MM.1S (cell line): ENCODE measurements around the gene S100A3.
A peak's percentile ranks its signal among the peaks of the same experiment; 100 is the strongest.

Source experiments
- DNase-seq: peaks from one replicate; pipeline ENCODE4 v3.0.0-alpha.2; 2015
- H2AFZ ChIP-seq: fragments of 300-600 bp; sonication (generic); 2 replicates; pipeline ENCODE4 v1.6.0; 2016; ENCODE audit warnings: antibody characterized with exemption, low read length
- H3F3A ChIP-seq: fragments of 300-600 bp; sonication (generic); 2 replicates; pipeline ENCODE4 v1.6.1; 2016; ENCODE audit warnings: mild to moderate bottlenecking, antibody characterized with exemption, low read length, moderate library complexity, mixed read lengths; ENCODE audit not compliant: insufficient read depth
- H3K27ac ChIP-seq: fragments of 300-600 bp; sonication (generic); 2 replicates; pipeline ENCODE4 v1.5.1; 2016; ENCODE audit warnings: mild to moderate bottlenecking, low read length
- H3K27me3 ChIP-seq: fragments of 300-600 bp; sonication (generic); replicated peaks from 2 replicates; pipeline ENCODE4 v1.6.0; 2016; ENCODE audit warnings: low read length; ENCODE audit not compliant: insufficient read depth
- H3K36me3 ChIP-seq: fragments of 300-600 bp; sonication (generic); replicated peaks from 2 replicates; pipeline ENCODE4 v1.6.1; 2016; ENCODE audit warnings: mild to moderate bottlenecking, low read length, mixed read lengths; ENCODE audit not compliant: insufficient read depth
- H3K4me1 ChIP-seq: fragments of 300-600 bp; sonication (generic); 2 replicates; pipeline ENCODE4 v1.6.1; 2016; ENCODE audit warnings: low read length, mixed read lengths
- H3K4me2 ChIP-seq: fragments of 300-600 bp; sonication (generic); 2 replicates; pipeline ENCODE4 v1.6.0; 2016; ENCODE audit warnings: low read depth, low read length
- H3K4me3 ChIP-seq: fragments of 300-600 bp; sonication (generic); 2 replicates; pipeline ENCODE4 v1.5.1; 2016; ENCODE audit warnings: low read length, mixed read lengths
- H3K79me2 ChIP-seq: fragments of 300-600 bp; sonication (generic); 2 replicates; pipeline ENCODE4 v1.6.1; 2016; ENCODE audit warnings: mixed run types, low read length, mixed read lengths
- H3K9ac ChIP-seq: fragments of 300-600 bp; sonication (generic); 2 replicates; pipeline ENCODE4 v1.6.1; 2016; ENCODE audit warnings: low read length, mixed read lengths
- H3K9me2 ChIP-seq: fragments of 300-600 bp; sonication (generic); replicated peaks from 2 replicates; pipeline ENCODE4 v1.6.1; 2016; ENCODE audit warnings: mild to moderate bottlenecking, low read length, mixed read lengths; ENCODE audit not compliant: insufficient read depth
- H3K9me3 ChIP-seq: fragments of 300-600 bp; sonication (generic); replicated peaks from 2 replicates; pipeline ENCODE4 v1.6.1; 2016; ENCODE audit warnings: mild to moderate bottlenecking, low read length, mixed read lengths; ENCODE audit not compliant: insufficient read depth
- H4K20me1 ChIP-seq: fragments of 300-600 bp; sonication (generic); 2 replicates; pipeline ENCODE4 v1.6.1; 2016; ENCODE audit warnings: mild to moderate bottlenecking, low read length, moderate library complexity, mixed read lengths; ENCODE audit not compliant: insufficient read depth
- EZH2 ChIP-seq: fragments of 300-600 bp; sonication (generic); optimal IDR thresholded peaks from 2 replicates; pipeline ENCODE3; 2017; ENCODE audit warnings: low read depth, mild to moderate bottlenecking, antibody characterized with exemption, low read length, mixed read lengths
- EZH2phosphoT487 ChIP-seq: fragments of 300-600 bp; sonication (generic); IDR thresholded peaks from 2 replicates; pipeline ENCODE4 v1.6.1; 2018; ENCODE audit warnings: antibody characterized with exemption, low read length
- TF ChIP-seq, protein P1 (sequence below): fragments of 300-600 bp; sonication (generic); IDR thresholded peaks from 2 replicates; pipeline ENCODE4 v1.5.1; 2016; ENCODE audit warnings: antibody characterized with exemption, low read length, mixed read lengths

S100A3 gene

DNA sequence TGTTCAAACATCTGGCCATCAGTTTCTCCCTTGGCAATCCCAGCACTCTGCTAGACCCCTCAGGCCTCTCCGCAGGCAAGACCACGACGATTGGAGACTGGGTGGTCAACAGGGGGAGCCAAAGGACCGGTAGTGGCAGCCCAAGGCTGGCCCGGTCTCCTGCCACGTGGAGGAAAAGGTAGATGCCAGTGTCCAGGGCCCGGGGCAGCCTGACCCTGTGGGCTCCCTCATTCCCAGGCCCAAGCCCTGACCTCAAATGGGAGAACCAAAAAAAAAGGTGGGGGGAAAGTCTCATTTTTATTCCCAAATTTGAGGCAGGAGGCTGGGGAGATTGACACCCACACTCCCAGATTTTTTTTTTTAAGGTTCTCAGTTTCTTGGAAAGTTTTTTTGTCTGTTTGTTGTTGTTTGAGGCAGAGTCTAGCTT is 38.1 kb downstream of the S100A3 start:
- Histone ChIP-seq H3K79me2 (no peaks in the 10 kb centered on the region), H3K9ac (no peak overlapping the region; the same call in 1 of the 2 replicates), H3K4me3 (no peak overlapping the region), H3K27me3 (no peaks in the 10 kb centered on the region), H3K27ac (no peak overlapping the region), H3K4me2 (peak overlapping the region; percentile 8; the same call in 1 of the 2 replicates), H3F3A (peaks cover 3% of the 10 kb centered on the region; the same call in 1 of the 2 replicates), H3K4me1 (peaks cover 3% of the 10 kb centered on the region; the same call in 1 of the 2 replicates), H3K36me3 (no peaks in the 10 kb centered on the region), H3K9me2 (no peaks in the 10 kb centered on the region), H3K9me3 (no peaks in the 10 kb centered on the region), H2AFZ (peak overlapping the region; percentile 47), H4K20me1 (no peaks in the 10 kb centered on the region)
- peak; percentile 84 for DNase-seq
- TF ChIP-seq EZH2phosphoT487 = no peak
- TF ChIP-seq EZH2 = no peak
- TF ChIP-seq, protein P1, sequence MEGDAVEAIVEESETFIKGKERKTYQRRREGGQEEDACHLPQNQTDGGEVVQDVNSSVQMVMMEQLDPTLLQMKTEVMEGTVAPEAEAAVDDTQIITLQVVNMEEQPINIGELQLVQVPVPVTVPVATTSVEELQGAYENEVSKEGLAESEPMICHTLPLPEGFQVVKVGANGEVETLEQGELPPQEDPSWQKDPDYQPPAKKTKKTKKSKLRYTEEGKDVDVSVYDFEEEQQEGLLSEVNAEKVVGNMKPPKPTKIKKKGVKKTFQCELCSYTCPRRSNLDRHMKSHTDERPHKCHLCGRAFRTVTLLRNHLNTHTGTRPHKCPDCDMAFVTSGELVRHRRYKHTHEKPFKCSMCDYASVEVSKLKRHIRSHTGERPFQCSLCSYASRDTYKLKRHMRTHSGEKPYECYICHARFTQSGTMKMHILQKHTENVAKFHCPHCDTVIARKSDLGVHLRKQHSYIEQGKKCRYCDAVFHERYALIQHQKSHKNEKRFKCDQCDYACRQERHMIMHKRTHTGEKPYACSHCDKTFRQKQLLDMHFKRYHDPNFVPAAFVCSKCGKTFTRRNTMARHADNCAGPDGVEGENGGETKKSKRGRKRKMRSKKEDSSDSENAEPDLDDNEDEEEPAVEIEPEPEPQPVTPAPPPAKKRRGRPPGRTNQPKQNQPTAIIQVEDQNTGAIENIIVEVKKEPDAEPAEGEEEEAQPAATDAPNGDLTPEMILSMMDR = peak; percentile 99

DNA sequence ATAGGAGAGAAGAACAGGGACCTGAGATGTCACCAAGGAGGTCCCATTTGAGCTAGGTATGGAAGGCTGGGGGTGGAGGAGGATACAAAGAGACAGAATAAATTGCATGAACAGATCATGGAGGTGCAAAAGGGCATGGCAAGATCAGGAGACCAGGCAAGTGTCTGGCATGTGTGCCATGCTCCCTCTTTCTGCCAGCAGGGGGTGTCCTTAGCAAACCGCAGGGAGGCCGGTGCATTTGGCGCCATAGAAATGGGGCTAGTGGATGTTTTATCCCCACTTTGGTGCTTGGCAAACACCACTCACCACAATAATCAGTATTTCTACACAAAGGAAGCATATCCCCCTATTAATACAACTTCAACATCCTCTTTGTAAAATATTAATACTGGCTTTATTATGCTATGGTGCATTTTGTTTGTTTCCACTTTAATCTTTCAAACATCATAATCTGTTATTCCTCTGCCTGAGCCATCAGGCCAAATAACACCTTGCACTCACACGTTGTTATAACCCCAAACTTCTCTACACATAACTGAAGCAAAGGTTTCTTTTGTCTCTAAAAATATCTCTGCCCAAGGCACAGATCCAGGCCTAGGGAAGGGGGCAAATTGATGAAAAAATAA is 39.2 kb downstream of the S100A3 start:
- no peaks in the 10 kb centered on the region for H3K27me3 ChIP-seq
- H3K4me1 ChIP-seq = peaks cover 3% of the 10 kb centered on the region; the same call in 1 of the 2 replicates
- H4K20me1 ChIP-seq = no peaks in the 10 kb centered on the region
- DNase-seq = peak; percentile 71
- no peak overlapping the region for H3K4me3 ChIP-seq
- H3K79me2 ChIP-seq = no peaks in the 10 kb centered on the region
- TF ChIP-seq, protein P1 = peak; percentile 95
- TF ChIP-seq EZH2phosphoT487 (no peak), EZH2 (no peak)
- peaks cover 3% of the 10 kb centered on the region; the same call in 1 of the 2 replicates for H3F3A ChIP-seq
- H3K9me3 ChIP-seq = no peaks in the 10 kb centered on the region
- no peak overlapping the region for H3K9ac ChIP-seq
- peak overlapping the region; percentile 12; the same call in 1 of the 2 replicates for H2AFZ ChIP-seq
- H3K9me2 ChIP-seq = no peaks in the 10 kb centered on the region
- H3K4me2 ChIP-seq = no peak overlapping the region
- H3K27ac ChIP-seq = no peak overlapping the region
- no peaks in the 10 kb centered on the region for H3K36me3 ChIP-seq

DNA sequence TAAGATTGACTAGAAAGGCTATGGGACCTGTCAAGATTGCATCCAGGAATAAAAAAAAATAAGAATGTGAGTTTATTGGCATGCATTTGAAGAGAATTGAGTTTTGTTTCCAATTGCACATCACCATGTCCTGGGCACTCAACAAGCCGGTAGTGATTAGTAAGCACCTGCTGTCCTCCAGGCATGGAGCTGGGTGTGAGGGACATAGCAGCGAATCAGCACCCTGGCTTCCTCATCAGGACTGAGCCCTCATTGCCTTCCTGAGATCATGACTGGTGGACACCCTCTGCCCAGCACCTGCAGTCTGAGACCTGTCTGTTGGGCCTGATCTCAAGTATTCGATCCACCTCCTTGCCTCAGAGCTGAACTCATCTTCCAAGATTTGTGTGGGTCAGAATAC is 40.0 kb downstream of the S100A3 start:
- H3K36me3 ChIP-seq = no peaks in the 10 kb centered on the region
- DNase-seq = no peak
- no peak overlapping the region for H3K27ac ChIP-seq
- H3F3A ChIP-seq = peaks cover 3% of the 10 kb centered on the region; the same call in 1 of the 2 replicates
- no peaks in the 10 kb centered on the region for H3K79me2 ChIP-seq
- H4K20me1 ChIP-seq = no peaks in the 10 kb centered on the region
- H3K9me2 ChIP-seq = no peaks in the 10 kb centered on the region
- H3K9ac ChIP-seq = no peak overlapping the region
- peaks cover 3% of the 10 kb centered on the region; the same call in 1 of the 2 replicates for H3K4me1 ChIP-seq
- H2AFZ ChIP-seq = no peak overlapping the region
- TF ChIP-seq, protein P1 = no peak
- no peak for TF ChIP-seq EZH2
- no peak for TF ChIP-seq EZH2phosphoT487
- H3K27me3 ChIP-seq = no peaks in the 10 kb centered on the region
- H3K9me3 ChIP-seq = no peaks in the 10 kb centered on the region
- H3K4me2 ChIP-seq = no peak overlapping the region
- H3K4me3 ChIP-seq = no peak overlapping the region
